Stimulated activated CD8-positive, alpha-beta memory T cell treated with anti-CD3 and anti-CD28 coated beads, Interleukin-7, amount 100 ng/mL, for 1 hour (primary cell): ENCODE results near the gene THSD7A.

ENCODE experiments used
- DNase-seq, 2 donors: peaks; one replicate each; pipeline ENCODE4 v3.0.0-alpha.2; 2020; ENCODE audit warnings: low read depth in 2 of 2

THSD7A gene

DNA sequence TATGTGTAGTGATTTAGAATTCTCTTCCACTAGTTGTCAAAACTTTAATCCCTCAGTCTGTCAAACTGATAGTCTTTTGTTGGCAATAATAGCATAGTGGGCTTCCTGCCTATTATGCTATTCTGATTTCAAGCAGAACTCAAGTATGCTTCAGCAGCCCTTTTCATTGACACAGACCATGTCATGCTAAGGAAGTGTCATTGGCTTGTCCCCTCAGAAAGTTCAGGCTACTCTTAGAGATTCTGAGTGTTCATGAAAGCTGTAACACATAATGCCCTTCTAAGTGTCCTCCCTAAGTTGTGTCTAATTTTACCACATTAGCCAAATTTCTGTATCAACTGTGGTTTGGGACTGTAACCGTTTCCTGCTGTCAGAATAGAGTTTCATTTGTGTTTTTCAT lies 198.7 kb downstream of the THSD7A start:
- no peak for DNase-seq

DNA sequence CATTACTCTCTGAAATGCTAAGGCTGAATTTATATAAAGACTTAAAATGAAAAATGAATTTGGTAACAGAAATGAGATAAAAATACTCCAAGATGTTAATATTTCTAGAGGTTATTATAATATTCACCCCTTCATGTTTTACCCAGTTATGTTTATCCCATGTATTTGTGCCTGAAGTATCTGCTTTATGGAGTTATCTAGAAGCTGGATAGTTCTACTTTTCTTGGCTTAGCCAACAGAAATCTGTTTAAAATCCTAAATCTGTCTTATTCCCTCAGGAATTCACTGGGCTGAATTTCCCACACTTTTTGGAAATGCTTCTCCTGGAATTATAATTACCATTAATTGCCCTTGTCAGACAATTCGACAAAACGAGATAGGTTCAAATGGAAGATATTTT lies 201.6 kb downstream of the THSD7A start:
- DNase-seq: no peak

DNA sequence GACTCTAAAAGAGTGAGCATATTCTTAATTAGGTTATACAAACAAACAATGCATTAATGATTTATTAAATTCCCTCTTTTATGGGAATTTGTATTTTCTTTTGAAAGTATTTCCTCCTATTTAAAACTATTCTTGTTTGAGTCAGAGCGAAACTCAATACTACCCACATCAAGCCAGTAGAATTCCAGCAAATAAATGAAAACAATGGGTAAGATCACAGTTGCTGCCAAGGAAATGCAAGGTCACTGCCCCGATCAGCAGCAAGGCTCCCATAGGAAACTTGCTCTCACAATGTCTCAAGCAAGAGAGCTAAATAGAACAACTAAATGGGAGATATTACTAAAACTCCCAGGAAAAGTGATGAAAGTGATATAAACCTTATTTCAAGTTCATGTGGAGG lies 206.3 kb downstream of the THSD7A start:
- DNase-seq: no peak

DNA sequence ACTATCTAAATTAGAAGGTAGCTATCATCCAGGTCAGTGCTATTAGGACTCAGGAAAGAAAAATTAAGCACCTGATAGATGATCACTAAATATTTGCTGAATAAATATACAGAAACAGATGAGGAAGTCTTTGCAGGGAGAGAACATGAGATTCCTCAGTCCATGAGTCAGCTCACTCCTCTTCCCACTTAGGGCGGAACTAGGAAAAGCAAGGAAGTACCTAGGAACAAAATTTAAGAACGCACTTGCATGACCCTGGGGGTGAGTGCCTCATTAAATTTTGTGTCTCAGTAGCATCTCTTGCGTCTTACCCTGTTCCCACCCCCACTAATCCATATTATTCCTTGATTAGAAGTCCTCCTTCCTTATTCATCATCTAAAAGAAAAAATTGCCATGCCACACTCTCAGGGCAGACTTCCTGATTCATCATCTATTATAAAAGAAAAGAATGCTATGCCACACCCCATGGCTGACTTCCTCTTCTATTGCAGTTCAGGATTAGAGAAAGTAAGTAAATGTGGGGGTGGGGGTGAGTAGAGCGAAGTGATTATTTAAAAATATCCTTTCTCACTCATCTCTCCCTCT lies 208.8 kb downstream of the THSD7A start:
- no peak for DNase-seq

DNA sequence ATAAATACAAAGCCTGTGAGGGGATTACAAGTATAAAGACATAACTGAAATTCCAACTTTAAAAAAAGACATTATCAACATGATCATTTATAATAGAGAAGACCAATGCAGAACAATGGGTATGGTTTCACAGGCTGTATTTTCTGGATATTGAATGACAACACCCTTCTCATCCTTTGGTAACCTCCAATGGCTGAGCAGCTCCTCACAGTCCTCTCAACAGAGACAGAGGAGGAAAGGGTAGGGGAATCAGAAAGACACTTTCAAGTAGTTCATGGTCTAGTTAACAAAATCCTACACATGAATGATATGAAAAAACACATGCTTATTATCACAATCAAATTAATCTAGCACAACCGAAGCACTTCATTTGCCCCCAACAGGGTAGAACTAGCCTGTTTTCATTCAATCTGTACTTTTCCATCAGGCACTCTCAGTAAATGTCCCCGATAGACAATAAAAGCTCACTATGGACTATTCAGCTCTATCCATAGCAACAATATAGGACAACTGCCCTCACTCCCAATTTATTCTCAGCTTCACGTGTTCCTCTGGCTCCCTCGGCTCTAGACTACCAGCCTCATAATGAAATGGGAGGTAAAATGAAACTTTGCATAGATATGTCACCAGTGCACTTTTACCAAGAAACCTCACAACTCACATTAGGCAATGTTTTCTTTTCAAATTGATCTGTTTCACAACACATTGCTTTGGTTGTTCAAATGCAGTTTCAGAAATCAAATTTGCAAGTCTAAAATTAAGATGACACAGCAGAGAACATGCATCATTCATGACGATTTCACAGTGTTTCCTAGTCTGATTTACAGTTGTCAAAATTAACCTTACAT lies 211.4 kb downstream of the THSD7A start:
- no peak for DNase-seq

DNA sequence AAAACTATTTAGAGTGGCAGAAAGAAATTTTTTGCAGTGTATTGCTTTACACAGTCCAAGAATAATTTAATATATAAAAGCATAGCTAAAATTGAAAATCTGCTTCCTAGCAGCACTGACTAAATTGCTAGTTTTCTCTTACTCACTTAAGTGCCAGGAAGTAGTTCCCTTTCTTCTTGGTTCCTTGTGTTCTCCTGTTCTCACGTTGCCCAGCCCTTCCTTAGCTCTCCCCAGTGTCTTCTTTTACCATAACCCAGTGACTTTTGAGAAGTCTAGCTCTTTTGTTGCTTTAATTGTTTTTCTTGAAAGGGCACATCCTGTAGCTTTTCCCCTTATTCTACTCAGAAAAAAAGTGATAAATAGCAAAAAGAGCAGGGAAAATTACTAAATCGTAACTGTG lies 215.5 kb downstream of the THSD7A start:
- no peak for DNase-seq

DNA sequence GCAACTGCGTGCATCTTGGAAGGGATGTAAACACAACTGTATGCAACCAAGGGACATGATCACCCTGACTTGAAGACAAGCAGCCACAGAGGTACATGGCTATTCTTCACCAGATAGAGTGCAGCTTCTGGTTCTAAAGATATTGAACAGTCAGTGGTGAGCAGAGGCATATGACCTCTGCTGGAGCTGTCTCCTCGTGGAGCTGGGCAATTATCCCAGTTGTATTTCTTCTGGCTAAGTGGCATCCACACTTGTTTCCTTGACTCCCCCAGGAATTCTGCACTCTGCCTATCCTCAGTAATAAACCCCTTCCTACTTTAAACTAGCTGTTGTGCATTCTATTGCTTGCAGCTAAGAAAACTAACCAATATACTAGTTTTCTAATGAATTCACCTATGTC lies 216.8 kb downstream of the THSD7A start:
- no peak for DNase-seq

DNA sequence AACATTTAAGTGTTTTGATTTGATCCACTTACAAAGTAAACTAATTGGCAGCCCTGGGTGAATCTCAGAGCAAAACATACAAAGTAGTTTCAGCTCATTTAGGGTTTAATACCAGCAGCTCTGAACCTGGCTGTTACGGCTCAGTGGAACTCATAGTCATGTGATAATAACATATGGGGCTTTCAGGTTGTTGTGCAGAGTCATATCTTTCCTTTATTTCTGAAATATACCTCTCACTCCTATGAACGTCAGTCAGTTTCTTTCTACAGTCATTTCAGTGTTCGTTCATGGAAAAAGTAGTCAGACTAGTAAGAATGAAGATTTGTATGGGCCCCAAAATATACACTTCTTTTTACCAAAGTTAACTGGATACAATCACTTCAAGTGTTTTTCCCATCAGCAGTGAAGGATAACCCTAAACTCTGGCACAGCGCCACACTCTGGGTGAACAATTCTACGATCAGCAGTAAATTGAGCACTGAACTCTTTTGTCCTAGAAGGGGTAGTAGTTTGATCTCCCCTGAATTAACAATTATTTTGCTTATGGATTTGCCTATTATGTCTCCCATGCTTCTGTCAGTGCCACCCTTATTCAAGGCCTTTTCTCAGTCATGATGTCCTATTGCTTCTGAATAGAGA lies 218.6 kb downstream of the THSD7A start:
- DNase-seq: no peak

DNA sequence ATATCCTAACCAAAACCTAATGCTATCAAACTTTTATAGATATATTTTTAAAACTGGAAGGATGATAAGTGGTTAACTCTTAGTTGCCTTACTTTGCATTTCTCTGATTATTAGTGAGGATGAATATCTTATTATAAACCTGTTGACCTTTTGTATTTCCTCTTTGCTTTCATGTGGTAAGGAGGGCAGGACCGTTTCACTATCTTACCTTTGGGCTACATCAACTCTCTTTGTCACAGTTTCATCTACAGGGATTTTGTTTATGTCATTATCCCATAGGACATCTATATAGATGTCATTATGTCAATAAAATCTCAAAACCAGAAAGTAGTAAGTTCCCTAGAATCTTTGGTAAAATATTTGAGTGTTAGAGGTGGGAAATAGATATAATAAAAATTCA lies 219.3 kb downstream of the THSD7A start:
- DNase-seq: no peak

DNA sequence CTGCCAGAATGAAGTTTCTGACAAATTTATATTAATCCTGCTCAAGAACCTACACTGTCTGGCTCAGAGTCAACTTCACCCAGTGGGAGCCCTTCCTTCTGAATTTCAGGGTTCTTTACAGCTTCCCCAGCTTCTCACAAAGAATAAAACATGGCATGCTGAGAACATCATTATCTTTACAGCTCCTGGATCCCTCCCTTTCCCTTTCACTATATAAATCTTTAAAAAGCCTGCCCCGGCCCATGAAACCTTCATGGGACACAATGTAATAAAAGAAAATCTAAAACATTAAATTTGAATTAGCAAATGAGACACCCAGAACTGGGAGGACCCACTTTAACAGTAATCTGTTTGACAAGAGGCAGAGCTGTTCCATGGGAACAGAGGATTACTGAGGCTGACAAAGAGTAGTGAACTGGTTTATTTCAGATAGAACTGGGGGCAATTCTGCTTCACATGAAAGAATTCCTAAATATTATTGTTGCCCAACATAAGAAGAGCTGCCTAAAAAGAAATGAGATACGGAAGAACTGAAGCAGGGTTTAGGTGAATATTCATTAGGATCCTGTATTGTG lies 222.8 kb downstream of the THSD7A start:
- no peak for DNase-seq

DNA sequence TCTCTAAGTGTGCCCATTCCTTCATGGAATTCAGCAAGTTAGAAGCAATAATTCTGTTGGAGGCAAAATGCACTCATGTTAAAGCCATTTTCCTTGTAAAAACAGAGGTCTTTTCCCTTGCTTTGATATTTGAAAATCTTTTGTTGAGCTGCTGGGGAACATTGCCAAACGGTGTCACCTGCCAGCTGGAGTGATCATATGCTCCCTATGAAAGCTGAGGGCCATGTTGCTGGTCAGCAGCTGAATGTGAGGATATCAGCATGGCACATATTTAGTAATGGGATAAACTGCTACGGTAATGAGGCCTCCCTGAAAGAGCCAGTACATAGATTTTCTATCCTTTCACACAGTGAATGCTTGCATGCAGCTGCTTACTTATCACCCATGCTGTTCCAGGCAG lies 224.3 kb downstream of the THSD7A start:
- no peak for DNase-seq

DNA sequence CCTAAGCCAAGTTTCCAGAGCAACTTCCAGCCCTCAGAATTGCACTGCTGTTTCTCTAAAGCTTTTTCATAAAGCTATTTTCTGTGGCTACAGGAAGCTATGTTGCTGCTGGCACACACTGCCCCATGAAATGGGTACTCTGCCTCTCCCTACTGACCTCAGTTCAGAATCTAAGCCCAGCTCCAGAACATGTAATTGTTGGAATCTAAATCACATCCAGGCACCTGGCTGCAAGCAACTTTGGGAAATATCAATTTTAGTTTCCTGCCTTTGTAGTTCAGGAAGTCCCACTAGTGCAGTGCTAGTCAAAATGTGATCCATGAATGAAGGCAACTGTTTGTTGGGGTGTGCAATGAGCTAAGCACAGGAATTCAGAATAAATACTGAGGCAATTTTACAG lies 226.2 kb downstream of the THSD7A start:
- no peak for DNase-seq

DNA sequence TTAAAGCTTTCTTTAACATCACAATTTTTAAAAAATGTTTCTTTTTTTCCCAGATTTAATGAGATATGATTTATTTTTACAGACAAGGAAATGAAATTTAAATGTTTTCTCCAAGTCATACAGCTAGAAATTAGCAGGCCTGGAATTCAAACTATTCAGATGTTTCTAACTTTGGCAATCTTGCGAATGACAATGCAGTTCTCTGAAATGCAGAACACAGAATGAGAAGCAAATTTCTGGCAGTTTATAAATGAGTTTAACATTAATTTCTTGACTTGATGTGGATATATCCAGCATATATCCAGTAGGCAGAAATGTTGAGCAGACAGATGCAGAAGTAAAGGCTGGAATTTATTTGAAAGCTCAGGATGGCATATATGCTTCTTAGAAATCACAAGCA lies 227.5 kb downstream of the THSD7A start:
- no peak for DNase-seq

DNA sequence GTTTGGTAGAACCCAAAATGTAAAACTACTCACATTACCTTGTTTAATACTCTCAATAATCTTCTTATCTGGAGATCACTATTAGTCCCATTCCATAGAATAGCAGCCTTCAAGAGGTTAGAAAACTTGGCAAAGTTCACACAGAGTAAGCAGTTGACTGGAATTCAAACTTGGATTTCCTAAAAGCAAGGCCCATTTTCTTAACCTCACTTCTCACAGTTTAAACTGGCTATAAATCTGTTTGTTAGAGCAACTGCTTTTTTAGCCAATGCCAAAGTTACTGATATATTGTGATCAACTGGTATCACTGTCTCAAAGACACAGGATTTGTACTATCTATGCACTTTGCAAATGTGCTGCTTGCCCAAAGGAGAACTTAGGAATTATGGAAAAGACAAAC lies 230.2 kb downstream of the THSD7A start:
- no peak for DNase-seq

DNA sequence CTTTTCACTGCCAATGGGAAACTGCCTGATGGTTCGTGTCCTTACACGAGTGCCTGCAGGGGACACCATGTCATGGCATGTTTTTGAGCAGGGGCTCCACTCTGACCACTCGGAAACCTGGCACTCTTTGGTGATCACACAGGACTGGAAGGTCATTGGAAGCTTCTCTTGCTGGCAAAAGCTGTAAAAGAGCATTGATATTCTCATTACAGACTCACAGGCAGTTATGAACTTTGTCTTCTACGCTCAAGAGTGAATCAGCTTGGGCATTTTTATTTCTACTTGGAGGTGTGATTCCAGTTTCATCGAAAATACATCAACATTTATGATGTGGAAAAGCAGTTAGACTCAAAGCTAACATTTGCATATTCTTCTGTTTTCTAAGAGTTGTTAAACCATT lies 238.7 kb downstream of the THSD7A start:
- DNase-seq: no peak

DNA sequence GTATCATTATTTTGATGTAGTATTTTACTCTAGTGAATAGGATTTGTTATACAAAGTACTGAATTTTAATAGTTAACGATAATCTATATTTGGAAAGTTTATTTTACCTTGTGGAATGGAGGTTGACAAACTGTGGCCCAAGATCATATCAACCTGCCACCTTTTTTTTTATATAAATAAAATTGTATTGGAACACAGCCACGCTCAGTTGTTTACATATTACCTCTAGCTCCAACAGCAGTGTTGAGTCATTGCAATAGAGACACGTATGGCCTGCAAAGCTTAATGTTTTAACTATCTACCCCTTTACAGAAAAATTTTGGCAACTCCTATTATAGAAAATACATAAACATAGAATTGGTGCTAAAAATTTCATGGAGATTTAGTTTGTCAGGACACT lies 239.3 kb downstream of the THSD7A start:
- no peak for DNase-seq

DNA sequence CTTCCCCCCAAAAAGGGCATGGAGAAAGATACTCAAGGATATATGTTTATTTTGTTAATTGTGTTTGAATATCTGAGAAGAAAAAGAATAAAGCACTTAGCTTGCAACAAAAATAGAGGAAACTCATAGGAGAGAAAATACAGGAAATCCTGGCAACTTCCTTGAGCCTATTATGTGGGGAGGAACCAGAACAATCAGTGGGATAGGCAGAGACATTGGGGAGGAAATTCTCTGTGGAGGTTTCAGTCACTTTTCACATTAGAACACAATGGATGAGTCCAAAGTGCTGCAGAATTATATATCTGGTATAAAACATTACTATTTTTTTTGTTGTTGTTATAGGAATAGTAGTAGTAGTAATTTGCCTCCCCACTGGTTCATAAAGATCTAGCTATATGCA lies 240.1 kb downstream of the THSD7A start:
- no peak for DNase-seq

DNA sequence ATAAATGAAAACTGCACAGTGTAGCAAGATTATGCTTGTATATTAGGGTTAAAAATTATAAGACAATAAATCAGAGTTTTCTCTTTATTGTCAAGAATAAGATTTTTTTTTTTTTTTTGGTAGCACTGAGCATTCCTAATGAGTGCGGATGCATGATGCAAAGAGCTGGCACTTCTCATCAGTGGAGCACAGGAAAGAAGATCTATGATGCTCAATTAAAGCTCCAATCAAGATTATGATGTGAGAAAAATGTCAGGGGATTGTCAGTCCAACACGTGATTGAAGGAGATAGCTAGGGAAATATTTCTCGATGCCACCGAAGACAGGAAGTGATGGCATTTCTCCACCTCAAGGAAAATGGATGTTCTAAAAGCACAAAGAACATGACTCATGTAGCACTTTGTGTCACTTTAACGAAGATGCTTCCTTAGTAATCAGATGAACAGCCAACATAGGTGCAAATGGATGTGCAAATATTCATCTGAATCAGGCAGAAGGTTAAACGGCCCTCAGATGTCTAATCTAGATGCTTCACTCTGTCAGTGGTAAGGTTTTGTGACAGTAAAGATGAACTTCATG lies 240.9 kb downstream of the THSD7A start:
- DNase-seq: no peak

DNA sequence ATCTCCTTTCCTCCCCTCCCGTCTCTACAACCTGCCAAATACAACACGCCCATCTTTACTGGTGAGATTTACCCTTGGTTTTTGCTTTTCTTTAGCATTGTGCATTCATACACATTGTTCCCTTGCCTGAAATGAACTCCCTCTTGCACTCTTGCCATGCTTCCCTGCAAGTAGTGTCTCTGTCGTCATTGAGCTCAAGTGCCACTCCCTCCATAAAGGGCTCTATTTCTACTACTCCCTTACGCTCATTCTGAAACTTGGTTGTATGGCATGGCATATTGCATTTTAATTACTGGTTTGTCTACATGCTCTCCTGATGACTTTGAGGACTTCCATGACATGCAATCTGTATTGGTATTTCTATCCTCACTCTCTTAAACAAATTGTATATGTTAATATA lies 242.7 kb downstream of the THSD7A start:
- DNase-seq: no peak

DNA sequence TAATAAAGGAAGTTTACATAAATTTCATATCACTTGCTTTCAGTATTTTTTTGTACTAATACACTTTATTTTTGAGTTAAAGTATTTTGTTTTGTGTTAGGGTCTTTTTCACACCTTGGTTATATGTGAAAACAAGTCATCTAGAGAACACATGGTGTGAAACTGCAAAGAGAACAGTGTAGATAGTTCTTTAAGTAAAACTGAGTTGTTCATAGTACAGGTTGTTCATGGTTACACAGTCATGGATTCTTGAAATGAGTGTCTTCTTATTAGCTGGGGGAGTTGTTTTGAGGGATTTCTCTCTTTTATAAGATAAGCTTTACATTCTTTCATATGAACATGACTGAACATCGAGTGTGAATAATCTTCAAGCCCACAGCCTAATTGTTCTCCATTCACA lies 244.2 kb downstream of the THSD7A start:
- DNase-seq: no peak

DNA sequence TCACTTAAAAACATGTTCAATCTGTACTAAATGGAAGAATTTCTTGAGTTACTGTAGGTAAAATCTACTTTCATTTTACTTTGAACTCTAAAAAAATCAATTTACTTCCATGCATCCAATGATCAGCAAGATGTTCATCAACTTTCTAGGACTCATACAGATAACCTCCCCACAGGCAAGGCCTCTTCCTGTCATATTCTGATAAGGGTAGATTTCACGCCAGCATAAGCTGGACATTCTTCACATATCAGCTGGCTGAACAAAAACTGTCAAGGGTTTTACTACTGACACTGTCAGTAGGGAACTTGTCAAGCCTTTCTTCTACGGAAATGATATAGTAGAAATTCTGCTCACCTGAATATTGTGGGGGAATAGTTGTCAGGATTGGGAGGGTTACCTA lies 244.9 kb downstream of the THSD7A start:
- no peak for DNase-seq

DNA sequence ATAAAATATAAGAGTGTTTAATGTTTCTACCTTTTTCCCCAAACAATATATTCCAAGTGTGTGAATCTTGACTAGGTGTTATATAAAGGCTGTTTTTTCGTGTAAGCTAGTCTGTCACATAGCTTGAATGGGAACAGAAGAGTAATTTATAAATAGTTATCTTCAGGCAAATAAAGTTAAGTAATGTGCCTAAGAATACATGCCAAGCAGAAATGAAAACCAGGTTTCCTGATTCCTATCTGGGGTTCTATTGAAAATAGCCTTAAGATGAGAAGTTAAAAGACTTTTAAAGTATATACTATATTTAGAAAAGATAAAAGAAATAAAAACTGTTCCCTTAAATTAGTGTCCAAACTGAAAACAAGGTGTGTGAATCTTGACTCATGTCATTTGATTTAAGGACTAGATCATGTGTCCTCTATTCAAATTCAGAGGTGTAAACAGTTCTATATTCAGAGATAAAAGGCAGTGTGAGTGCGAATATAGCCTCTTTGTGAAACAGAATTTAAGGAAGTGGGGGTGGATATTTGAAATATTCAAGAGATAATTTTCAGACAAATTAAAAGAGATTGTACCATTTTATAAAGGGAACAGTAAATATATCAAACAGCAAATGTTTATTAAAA lies 247.5 kb downstream of the THSD7A start:
- no peak for DNase-seq
